LNCaP clone FGC (cell line): Measurements from ENCODE around the gene STK24.

Source experiments
- DNase-seq: peaks from one replicate; pipeline ENCODE4 v3.0.0-alpha.2; 2011; ENCODE audit warnings: low read depth
- H3K4me3 ChIP-seq: 2 replicates; pipeline ENCODE4 v1.5.1; 2011; ENCODE audit warnings: mild to moderate bottlenecking, low read depth, low read length, control low read depth
- TF ChIP-seq, protein P1 (sequence below): IDR thresholded peaks from 2 replicates; pipeline ENCODE4 v1.5.1; 2012; ENCODE audit warnings: mild to moderate bottlenecking; ENCODE audit not compliant: control insufficient read depth, insufficient read depth; ENCODE audit errors: extremely low read depth

Gene STK24

DNA sequence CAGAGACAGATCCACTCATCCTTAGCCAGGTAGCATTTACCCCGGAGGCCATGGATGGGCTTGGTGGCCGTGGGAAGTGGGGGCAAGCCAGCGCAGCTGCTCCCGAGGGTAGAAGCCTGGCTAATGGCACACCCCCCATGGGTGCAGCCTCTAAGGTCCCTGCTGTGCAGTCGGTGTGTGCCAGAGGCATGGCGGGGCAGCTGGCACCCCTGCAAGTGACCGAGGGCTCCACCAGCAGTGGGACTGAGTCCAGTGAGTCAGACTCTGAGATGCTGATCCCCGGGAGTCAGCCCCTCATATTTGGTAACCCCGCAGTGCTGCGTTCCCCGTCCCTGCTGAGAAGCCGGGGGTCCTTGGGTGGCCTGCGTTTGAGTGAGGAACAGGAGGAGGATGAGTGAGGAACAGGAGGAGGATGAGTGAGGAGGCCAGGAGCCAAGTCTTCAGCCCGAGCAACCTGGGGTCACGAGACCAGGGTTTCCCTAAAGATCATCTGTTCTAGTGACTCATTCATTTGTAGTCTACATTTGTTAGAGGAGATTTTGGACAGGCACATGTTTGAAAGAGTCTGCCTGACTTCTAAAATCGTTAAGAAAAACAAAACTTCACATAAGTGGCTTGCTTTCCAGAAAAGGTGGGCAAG is 180.7 kb downstream of the STK24 start:
- no peak for DNase-seq

More for the DNA sequence above, 180.7 kb downstream of the STK24 start:
- H3K4me3 ChIP-seq = no peak overlapping the region
- TF ChIP-seq, protein P1, sequence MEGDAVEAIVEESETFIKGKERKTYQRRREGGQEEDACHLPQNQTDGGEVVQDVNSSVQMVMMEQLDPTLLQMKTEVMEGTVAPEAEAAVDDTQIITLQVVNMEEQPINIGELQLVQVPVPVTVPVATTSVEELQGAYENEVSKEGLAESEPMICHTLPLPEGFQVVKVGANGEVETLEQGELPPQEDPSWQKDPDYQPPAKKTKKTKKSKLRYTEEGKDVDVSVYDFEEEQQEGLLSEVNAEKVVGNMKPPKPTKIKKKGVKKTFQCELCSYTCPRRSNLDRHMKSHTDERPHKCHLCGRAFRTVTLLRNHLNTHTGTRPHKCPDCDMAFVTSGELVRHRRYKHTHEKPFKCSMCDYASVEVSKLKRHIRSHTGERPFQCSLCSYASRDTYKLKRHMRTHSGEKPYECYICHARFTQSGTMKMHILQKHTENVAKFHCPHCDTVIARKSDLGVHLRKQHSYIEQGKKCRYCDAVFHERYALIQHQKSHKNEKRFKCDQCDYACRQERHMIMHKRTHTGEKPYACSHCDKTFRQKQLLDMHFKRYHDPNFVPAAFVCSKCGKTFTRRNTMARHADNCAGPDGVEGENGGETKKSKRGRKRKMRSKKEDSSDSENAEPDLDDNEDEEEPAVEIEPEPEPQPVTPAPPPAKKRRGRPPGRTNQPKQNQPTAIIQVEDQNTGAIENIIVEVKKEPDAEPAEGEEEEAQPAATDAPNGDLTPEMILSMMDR = no peak
